ENCODE data around the gene GPC6.

The GPC6 gene

DNA sequence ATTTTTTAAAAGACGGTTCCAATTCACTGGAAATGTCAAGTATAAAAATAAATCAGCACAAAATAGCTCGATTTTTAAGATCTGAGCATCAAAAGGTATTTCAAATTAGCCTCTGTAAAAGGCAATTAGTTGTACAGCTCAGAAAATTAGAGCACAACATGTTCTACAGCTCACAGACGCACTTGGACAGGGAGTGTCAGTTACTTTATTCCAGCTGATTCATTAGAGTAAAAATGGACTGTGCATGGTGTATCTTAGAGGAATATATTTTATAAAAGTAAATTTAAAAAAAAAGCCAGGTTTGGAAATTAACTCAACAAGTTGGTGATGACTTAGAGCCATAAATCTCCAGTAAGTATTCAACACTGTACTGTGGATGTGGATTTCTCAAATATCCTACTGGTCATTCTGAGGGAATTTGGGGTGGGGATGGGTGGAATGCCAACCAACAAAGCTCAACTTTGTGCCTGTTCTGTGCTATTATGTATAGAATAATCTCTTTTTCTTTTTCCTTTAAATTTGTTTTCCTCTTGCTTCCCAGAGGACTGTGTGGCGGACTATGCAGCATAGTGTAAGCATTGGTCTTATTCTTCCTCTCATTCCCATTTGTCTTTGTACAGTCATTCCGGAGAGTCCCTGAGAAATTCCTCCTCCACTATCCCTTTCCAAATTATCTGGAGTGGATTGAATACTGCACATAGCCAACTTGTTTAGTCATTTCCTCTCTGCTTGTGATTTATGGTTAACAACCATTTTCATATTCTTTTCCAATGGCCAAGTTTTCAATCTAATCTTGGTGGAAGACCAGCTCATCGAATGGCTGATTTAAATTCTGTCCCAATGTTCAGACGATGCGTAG, 1083.6 kb downstream of the GPC6 start:
- H3K4me3 ChIP-seq (replicated peaks; ENCODE audit: low read depth, low read length), result no peak overlapping the region
- no peak for DNase-seq (ENCODE audit: extremely low read depth, low read depth)
- TF ChIP-seq, protein P1, sequence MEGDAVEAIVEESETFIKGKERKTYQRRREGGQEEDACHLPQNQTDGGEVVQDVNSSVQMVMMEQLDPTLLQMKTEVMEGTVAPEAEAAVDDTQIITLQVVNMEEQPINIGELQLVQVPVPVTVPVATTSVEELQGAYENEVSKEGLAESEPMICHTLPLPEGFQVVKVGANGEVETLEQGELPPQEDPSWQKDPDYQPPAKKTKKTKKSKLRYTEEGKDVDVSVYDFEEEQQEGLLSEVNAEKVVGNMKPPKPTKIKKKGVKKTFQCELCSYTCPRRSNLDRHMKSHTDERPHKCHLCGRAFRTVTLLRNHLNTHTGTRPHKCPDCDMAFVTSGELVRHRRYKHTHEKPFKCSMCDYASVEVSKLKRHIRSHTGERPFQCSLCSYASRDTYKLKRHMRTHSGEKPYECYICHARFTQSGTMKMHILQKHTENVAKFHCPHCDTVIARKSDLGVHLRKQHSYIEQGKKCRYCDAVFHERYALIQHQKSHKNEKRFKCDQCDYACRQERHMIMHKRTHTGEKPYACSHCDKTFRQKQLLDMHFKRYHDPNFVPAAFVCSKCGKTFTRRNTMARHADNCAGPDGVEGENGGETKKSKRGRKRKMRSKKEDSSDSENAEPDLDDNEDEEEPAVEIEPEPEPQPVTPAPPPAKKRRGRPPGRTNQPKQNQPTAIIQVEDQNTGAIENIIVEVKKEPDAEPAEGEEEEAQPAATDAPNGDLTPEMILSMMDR (IDR thresholded peaks at IDR 0.05; ENCODE audit: low read depth, low read length, missing control alignments), result no peak

GRCh38 chr13:94311893-94312292, 1085.3 kb downstream of the GPC6 start:
- H3K4me3 ChIP-seq (replicated peaks; ENCODE audit: low read depth, low read length), result no peak overlapping the region
- TF ChIP-seq, protein P1 (IDR thresholded peaks at IDR 0.05; ENCODE audit: low read depth, low read length, missing control alignments), result no peak
- no peak for DNase-seq (ENCODE audit: extremely low read depth, low read depth)

GRCh38 chr13:94312511-94313216, 1086.1 kb downstream of the GPC6 start:
- TF ChIP-seq, protein P1 (IDR thresholded peaks at IDR 0.05; ENCODE audit: low read depth, low read length, missing control alignments), result no peak
- DNase-seq (ENCODE audit: extremely low read depth, low read depth), result no peak
- H3K4me3 ChIP-seq (replicated peaks; ENCODE audit: low read depth, low read length), result no peak overlapping the region

- no peak overlapping the region for H3K4me3 ChIP-seq (replicated peaks; ENCODE audit: low read depth, low read length)
- TF ChIP-seq, protein P1 (IDR thresholded peaks at IDR 0.05; ENCODE audit: low read depth, low read length, missing control alignments), result no peak
- DNase-seq (ENCODE audit: extremely low read depth, low read depth), result no peak
Measured at GRCh38 chr13:94313321-94313910, 1086.8 kb downstream of the GPC6 start.

GRCh38 chr13:94313926-94314325, 1087.3 kb downstream of the GPC6 start:
- no peak for DNase-seq (ENCODE audit: extremely low read depth, low read depth)
- TF ChIP-seq, protein P1 (IDR thresholded peaks at IDR 0.05; ENCODE audit: low read depth, low read length, missing control alignments), result no peak
- no peak overlapping the region for H3K4me3 ChIP-seq (replicated peaks; ENCODE audit: low read depth, low read length)

GRCh38 chr13:94315188-94315587, 1088.6 kb downstream of the GPC6 start:
- TF ChIP-seq, protein P1 (IDR thresholded peaks at IDR 0.05; ENCODE audit: low read depth, low read length, missing control alignments), result no peak
- DNase-seq (ENCODE audit: extremely low read depth, low read depth), result no peak
- no peak overlapping the region for H3K4me3 ChIP-seq (replicated peaks; ENCODE audit: low read depth, low read length)
